SK-N-SH (cell line): ENCODE data around the gene POLN.

Experiments used
- NFIC ChIP-seq: IDR thresholded peaks from 2 replicates; pipeline ENCODE4 v1.4.0; 2012; ENCODE audit warnings: borderline replicate concordance
- TF ChIP-seq, protein P1 (sequence below): fragments of 200-600 bp; sonication (generic); IDR thresholded peaks from 2 replicates; pipeline ENCODE4 v1.6.1; 2017; ENCODE audit warnings: antibody characterized with exemption, mild to moderate bottlenecking, moderate library complexity
- TF ChIP-seq, protein P2 (sequence below): IDR thresholded peaks from 2 replicates; pipeline ENCODE4 v1.4.0; 2012; ENCODE audit warnings: low read depth

DNA sequence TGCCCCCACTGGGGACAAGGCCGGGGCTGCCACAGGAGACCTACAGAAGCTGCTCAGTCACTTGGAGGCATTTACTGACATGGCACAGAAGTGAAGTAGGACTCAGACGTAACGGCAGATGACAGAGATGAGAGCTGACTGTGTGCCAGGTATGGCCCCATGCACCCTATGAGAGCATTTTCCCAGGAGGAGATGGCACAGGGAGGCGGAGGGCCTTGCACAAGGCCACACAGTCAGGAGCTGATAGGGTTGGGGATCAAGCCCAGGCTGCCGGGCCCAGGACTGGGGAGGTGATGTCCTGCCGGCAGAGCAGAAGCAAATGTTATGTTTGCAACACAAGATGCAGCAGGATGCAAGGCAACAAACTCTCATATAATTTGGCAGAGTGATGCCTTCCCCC is 148.7 kb downstream of the POLN start:
- TF ChIP-seq, protein P1, sequence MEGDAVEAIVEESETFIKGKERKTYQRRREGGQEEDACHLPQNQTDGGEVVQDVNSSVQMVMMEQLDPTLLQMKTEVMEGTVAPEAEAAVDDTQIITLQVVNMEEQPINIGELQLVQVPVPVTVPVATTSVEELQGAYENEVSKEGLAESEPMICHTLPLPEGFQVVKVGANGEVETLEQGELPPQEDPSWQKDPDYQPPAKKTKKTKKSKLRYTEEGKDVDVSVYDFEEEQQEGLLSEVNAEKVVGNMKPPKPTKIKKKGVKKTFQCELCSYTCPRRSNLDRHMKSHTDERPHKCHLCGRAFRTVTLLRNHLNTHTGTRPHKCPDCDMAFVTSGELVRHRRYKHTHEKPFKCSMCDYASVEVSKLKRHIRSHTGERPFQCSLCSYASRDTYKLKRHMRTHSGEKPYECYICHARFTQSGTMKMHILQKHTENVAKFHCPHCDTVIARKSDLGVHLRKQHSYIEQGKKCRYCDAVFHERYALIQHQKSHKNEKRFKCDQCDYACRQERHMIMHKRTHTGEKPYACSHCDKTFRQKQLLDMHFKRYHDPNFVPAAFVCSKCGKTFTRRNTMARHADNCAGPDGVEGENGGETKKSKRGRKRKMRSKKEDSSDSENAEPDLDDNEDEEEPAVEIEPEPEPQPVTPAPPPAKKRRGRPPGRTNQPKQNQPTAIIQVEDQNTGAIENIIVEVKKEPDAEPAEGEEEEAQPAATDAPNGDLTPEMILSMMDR: no peak
- TF ChIP-seq, protein P2, sequence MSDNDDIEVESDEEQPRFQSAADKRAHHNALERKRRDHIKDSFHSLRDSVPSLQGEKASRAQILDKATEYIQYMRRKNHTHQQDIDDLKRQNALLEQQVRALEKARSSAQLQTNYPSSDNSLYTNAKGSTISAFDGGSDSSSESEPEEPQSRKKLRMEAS: no peak
- no peak for TF ChIP-seq NFIC
